ENCODE measurements around the gene ATAD5. TPM values are rescaled to one million over a fixed set of nuclear protein-coding genes. Genes with fewer than 3 reads are reported as not detected.
A peak's percentile ranks its signal among the peaks of the same experiment; 100 is the strongest.

ATAD5 gene
- total and polyA plus RNA-seq, 2 of the 13 experiments (the other 11 are each of a cell fraction or from before 2014, with no cell fraction given) = 1.8 to 10.7 TPM

- TF ChIP-seq SKIL (CRISPR knock-in tag; IDR thresholded peaks at IDR 0.05; ENCODE audit: borderline replicate concordance) = no peak
- TF ChIP-seq FOXK2 (IDR thresholded peaks at IDR 0.05) = peak; percentile 17; the same call in 1 of the 2 replicates
- no peak for TF ChIP-seq ZNF432 (CRISPR knock-in tag; IDR thresholded peaks at IDR 0.05; ENCODE audit: borderline replicate concordance)
- TF ChIP-seq GZF1 (CRISPR knock-in tag; IDR thresholded peaks at IDR 0.05) = no peak
- TF ChIP-seq USF2 (IDR thresholded peaks at IDR 0.05; ENCODE audit: low read depth, low read length) = no peak
- TF ChIP-seq USF2 (CRISPR knock-in tag; IDR thresholded peaks at IDR 0.05; ENCODE audit: borderline replicate concordance) = no peak
- peak; percentile 2; the same call in 1 of the 2 replicates for TF ChIP-seq CEBPB (IDR thresholded peaks at IDR 0.05; ENCODE audit: borderline replicate concordance, low read depth, low read length)
- no peak for TF ChIP-seq ELK4 (CRISPR knock-in tag; IDR thresholded peaks at IDR 0.05; ENCODE audit: borderline replicate concordance)
- no peak for TF ChIP-seq MBD4 (IDR thresholded peaks at IDR 0.05; ENCODE audit: borderline replicate concordance, low read length)
- 0 out of 2 replicates have a peak, but pooled peaks have one; percentile 67 for TF ChIP-seq SNAPC2 (CRISPR knock-in tag; IDR thresholded peaks at IDR 0.05)
- peak; percentile 64; the same call in 1 of the 2 replicates for TF ChIP-seq ZNF205 (CRISPR knock-in tag; IDR thresholded peaks at IDR 0.05)
- peak; percentile 45; the same call in 1 of the 2 replicates for TF ChIP-seq MYC (CRISPR knock-in tag; IDR thresholded peaks at IDR 0.05; ENCODE audit: borderline replicate concordance)
- no peak; the same call in 1 of the 2 replicates for TF ChIP-seq RFXANK (CRISPR knock-in tag; IDR thresholded peaks at IDR 0.05)
- TF ChIP-seq CCAR2 (optimal IDR thresholded peaks at IDR 0.05; ENCODE audit: low read depth, low read length) = no peak
- 0 out of 2 replicates have a peak, but pooled peaks have one; percentile 41 for TF ChIP-seq PRDM15 (CRISPR knock-in tag; IDR thresholded peaks at IDR 0.05)
- no peak for TF ChIP-seq TEAD2 (CRISPR knock-in tag; IDR thresholded peaks at IDR 0.05)
- TF ChIP-seq CENPX (CRISPR knock-in tag; IDR thresholded peaks at IDR 0.05) = no peak
- TF ChIP-seq THAP7 (CRISPR knock-in tag; IDR thresholded peaks at IDR 0.05) = no peak
- no peak for TF ChIP-seq NFATC3 (CRISPR knock-in tag; IDR thresholded peaks at IDR 0.05)
- no peak for TF ChIP-seq ZNF839 (CRISPR knock-in tag; IDR thresholded peaks at IDR 0.05; ENCODE audit: borderline replicate concordance)
Observed at GRCh38 chr17:30831663-30832437, at the start of gene ATAD5 (continued).

All from HepG2 (cell line).